DND-41 (cell line): ENCODE measurements around the gene EIF4EBP3.

ENCODE experiments used
- ATAC-seq: fragments of 200-7000 bp; cut with Tn5 transposase; 3 replicates; pipeline ENCODE4 v1.9.1; 2021; ENCODE audit warnings: low read depth; ENCODE audit not compliant: insufficient read depth
- DNase-seq: peaks from one replicate; pipeline ENCODE4 v3.0.0-alpha.2; 2020
- H2AFZ ChIP-seq: 2 replicates; pipeline ENCODE4 v1.6.0; 2012; ENCODE audit warnings: low read depth, low read length
- H3K27ac ChIP-seq: 2 replicates; pipeline ENCODE4 v1.5.1; 2012; ENCODE audit warnings: low read length, inconsistent platforms
- H3K27me3 ChIP-seq: fragments of 200-600 bp; sonication (generic); 2 replicates; pipeline ENCODE4 v1.6.0; 2012; ENCODE audit warnings: low read length, mild to moderate bottlenecking, inconsistent platforms; ENCODE audit not compliant: insufficient read depth, poor library complexity
- H3K36me3 ChIP-seq: 2 replicates; pipeline ENCODE4 v1.5.1; 2012; ENCODE audit warnings: low read length, inconsistent platforms; ENCODE audit not compliant: insufficient read depth
- H3K4me1 ChIP-seq: 2 replicates; pipeline ENCODE4 v1.5.1; 2012; ENCODE audit warnings: mild to moderate bottlenecking, low read length; ENCODE audit not compliant: insufficient read depth
- H3K4me2 ChIP-seq: 2 replicates; pipeline ENCODE4 v1.6.0; 2012; ENCODE audit warnings: mild to moderate bottlenecking, moderate library complexity, low read length, inconsistent platforms; ENCODE audit not compliant: insufficient read depth
- H3K4me3 ChIP-seq, 2 experiments: fragments of 200-600 bp in 1 of 2; shearing (Covaris generic) in 1 of 2; 2 replicates each; pipeline ENCODE4 v1.5.1; 2012 to 2016; ENCODE audit warnings: inconsistent platforms in 2 of 2, low read length in 2 of 2, mild to moderate bottlenecking in 2 of 2, low read depth in 1 of 2, moderate library complexity in 1 of 2
- H3K79me2 ChIP-seq: 2 replicates; pipeline ENCODE4 v1.6.0; 2012; ENCODE audit warnings: low read length, inconsistent platforms; ENCODE audit not compliant: insufficient read depth
- H3K9ac ChIP-seq: 2 replicates; pipeline ENCODE4 v1.6.0; 2012; ENCODE audit warnings: low read depth, mild to moderate bottlenecking, inconsistent platforms, low read length, moderate library complexity
- H3K9me3 ChIP-seq: 2 replicates; pipeline ENCODE4 v1.5.1; 2012; ENCODE audit warnings: low read length, moderate library complexity, mild to moderate bottlenecking, inconsistent platforms; ENCODE audit not compliant: insufficient read depth, severe bottlenecking
- H4K20me1 ChIP-seq: 2 replicates; pipeline ENCODE4 v1.6.0; 2012; ENCODE audit warnings: low read length; ENCODE audit not compliant: insufficient read depth
- EZH2 ChIP-seq: IDR thresholded peaks from 3 replicates; pipeline ENCODE4 v1.6.1; 2012; ENCODE audit warnings: borderline replicate concordance, low read depth, mild to moderate bottlenecking, moderate library complexity, low read length, inconsistent platforms; ENCODE audit not compliant: severe bottlenecking
- TF ChIP-seq, protein P1 (sequence below): IDR thresholded peaks from 2 replicates; pipeline ENCODE4 v1.5.1; 2012; ENCODE audit warnings: borderline replicate concordance, low read length, moderate library complexity, mild to moderate bottlenecking; ENCODE audit not compliant: poor library complexity, severe bottlenecking; ENCODE audit errors: extremely low read depth

EIF4EBP3 gene

DNA sequence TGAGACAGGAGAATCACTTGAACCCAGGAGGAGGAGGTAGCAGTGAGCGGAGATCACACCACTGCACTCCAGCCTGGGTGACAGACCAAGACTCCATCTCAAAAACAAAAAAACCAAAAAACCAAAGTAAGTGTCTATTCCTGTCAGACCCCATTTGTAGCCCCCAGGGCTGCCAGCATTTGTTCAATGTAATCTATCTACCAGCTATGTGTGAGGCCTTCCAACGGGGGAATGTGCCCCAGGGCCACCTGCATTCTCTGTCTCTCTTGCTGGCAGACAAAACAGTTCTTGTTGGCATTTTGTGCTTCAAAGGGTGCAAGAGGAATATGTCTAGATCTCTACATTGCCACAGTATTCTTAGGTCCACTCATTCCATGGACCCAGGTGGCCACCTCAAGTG is 51.4 kb downstream of the EIF4EBP3 start:
- Histone ChIP-seq H3K27ac (no peak overlapping the region), H3K27me3 (no peaks in the 10 kb centered on the region), H3K4me3 (no peak overlapping the region), H3K4me2 (no peak overlapping the region), H3K9me3 (no peaks in the 10 kb centered on the region), H2AFZ (no peak overlapping the region), H4K20me1 (no peaks in the 10 kb centered on the region), H3K36me3 (no peaks in the 10 kb centered on the region), H3K4me1 (no peaks in the 10 kb centered on the region), H3K79me2 (no peaks in the 10 kb centered on the region), H3K9ac (no peak overlapping the region)
- DNase-seq = no peak
- TF ChIP-seq EZH2 = no peak
- TF ChIP-seq, protein P1, sequence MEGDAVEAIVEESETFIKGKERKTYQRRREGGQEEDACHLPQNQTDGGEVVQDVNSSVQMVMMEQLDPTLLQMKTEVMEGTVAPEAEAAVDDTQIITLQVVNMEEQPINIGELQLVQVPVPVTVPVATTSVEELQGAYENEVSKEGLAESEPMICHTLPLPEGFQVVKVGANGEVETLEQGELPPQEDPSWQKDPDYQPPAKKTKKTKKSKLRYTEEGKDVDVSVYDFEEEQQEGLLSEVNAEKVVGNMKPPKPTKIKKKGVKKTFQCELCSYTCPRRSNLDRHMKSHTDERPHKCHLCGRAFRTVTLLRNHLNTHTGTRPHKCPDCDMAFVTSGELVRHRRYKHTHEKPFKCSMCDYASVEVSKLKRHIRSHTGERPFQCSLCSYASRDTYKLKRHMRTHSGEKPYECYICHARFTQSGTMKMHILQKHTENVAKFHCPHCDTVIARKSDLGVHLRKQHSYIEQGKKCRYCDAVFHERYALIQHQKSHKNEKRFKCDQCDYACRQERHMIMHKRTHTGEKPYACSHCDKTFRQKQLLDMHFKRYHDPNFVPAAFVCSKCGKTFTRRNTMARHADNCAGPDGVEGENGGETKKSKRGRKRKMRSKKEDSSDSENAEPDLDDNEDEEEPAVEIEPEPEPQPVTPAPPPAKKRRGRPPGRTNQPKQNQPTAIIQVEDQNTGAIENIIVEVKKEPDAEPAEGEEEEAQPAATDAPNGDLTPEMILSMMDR = no peak
- ATAC-seq = no peak
